ENCODE measurements around the gene KIF23.
A peak's percentile ranks its signal among the peaks of the same experiment; 100 is the strongest.
"Not testable (repeated sequence)": the region's sequence is repeated elsewhere in the genome, so short reads cannot be mapped to it uniquely, and the experiment has no call there.

KIF23 gene

DNA sequence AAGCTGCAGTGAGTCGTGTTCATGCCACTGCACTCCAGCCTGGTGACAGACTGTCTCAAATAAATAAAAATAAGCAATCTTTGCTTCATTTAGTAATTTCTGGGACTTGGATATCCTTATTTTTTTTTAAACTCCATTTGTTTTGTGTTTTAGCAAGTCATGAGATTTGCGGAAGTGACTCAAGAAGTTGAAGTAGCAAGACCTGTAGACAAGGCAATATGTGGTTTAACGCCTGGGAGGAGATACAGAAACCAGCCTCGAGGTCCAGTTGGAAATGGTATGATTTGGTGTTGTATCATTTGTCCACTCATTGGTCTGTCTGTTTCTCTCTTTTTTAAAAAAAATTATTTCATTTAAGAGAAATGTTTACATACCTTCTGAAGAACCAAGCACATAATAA, 21.8 kb downstream of the KIF23 start:
- DNase-seq (ENCODE audit: low spot score), result no peak

DNA sequence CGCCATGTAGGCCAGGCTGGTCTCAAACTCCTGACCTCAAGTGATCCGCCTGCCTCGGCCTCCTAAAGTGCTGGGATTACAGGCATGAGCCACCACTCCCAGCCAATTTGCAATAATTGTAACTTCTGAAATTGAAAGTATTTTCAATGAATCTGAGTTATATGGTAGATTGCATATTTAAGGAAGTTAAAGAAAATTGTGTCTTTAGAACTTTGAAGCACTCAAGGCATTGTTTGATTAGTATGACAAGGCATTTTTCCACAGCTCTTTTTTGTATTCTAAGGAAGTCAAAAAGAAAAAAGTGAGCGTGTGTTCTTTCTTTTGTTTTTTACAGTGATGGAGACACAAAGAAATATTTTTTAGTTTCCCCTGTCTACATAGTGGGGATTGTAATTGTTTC, 22.8 kb downstream of the KIF23 start:
- DNase-seq (ENCODE audit: low spot score), result no peak

DNA sequence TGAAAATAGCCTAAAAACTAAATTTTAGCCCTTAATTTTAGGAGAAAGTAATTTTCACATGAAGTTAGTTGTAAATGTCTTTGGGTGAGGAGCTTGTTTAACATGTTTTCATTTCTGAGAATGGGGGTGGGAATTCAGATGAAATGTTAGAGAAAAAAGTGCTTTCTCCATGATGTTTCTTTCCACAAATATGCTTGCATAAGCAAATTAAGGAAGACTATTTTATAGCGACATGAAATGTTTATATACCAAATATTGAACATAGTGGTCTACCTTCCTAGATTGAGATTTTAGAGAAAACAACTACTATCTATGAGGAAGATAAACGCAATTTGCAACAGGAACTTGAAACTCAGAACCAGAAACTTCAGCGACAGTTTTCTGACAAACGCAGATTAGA, 25.5 kb downstream of the KIF23 start:
- DNase-seq (ENCODE audit: low spot score), result no peak

DNA sequence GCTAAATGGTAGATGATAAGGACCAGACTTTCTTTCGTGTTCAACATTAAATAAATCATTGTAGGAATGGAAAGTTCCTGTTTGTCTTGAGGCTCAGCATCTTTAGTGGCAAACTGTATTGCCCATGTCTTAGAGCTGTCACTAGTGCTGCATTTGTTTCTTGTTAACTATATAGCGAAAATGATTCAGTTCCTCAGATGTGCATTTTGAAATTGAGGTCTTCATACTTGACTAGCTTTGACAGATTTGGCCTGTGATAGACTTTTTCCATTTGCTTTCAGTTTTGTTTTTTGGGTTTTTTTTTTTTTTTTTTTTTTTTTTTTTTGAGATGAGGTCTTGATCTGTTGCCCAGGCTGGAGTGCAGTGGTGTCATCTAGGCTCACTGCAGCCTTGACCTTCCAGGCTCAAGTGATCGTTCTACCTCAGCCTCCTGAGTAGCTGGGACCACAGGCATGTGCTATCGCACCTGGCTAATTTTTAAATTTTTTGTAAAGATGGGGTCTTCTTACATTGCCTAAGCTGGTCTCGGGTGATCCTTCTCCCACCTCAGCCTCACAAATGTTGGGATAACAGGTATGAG, 29.0 kb downstream of the KIF23 start:
- DNase-seq (ENCODE audit: low spot score), result no peak

DNA sequence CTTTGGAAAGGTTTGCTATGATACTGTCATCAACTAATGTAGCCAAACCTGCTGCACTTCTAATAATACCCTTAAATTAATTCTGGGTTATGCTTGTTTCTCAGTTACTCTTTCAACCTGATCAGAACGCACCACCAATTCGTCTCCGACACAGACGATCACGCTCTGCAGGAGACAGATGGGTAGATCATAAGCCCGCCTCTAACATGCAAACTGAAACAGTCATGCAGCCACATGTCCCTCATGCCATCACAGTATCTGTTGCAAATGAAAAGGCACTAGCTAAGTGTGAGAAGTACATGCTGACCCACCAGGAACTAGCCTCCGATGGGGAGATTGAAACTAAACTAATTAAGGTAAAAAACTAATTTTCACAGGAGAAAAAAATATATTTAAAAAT, 30.5 kb downstream of the KIF23 start:
- no peak for DNase-seq (ENCODE audit: low spot score)

DNA sequence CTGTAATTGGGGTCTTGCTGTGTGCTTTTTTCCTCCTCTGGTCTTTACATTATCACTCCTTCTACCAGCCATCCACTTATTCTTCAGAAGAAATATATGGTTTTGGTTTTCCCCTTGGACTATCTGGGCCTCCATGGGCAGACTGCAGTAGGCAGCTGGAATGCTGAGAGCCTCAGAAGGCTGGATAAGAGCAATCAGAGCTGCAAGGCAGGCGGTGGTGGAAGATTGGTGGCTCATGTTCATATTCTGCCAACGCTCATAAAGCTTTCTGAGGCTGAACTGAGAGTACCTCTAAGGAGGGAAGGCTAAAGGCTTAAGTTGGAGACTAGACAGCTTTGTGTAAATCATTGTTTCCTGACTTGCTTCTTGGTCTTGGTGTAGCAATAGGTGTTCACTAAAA, 32.8 kb downstream of the KIF23 start:
- DNase-seq (ENCODE audit: low spot score), result no peak

DNA sequence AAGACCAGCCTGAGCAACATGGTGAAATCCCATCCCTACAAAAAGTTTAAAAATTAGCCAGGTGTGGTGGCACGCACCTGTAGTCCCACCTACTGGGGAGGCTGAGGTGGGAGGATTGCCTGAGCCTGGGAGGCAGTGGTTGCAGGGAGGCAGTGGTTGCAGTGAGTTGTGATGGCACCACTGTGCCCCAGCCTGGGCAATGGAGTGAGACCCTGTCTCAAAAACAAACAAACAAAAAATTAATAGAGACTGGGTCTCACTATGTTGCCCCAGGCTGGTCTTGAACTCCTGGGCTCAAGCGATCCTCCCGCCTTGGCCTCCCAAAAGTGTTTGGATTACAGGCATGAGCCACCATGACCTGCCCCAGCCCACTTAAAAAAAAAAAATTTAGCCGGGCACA, 36.1 kb downstream of the KIF23 start:
- not testable (repeated sequence) for DNase-seq (ENCODE audit: low spot score)

DNA sequence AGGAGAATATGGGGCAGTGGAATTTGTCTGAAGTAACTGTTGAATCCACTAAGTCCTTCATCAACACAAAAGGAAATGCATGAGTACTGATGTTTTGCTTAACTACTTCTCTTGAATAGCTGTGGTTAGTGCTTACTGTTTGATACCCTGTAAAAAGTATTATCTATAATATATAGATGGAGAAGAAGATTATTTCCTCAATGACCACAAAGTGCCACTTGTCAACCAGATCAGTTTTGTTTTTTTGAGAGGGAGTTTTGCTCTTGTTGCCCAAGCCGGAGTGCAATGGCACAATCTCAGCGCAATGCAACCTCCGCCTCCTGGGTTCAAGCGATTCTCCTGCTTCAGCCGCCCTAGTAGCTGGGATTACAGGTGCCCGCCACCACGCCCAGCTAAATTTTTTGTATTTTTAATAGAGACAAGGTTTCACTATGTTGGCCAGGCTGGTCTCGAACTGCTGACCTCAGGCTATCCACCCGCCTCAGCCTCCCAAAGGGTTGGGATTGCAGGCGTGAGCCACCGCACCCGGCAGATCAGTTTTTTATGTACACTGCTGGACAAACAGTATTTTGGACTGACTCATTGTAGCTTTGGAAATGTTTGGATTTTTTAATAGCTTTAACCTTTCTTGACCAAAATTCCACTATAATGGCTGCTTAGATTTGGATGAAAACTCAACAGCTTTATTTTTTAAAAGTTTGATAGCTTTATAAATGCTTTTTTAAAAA, 37.0 kb downstream of the KIF23 start:
- no peak for DNase-seq (ENCODE audit: low spot score)

DNA sequence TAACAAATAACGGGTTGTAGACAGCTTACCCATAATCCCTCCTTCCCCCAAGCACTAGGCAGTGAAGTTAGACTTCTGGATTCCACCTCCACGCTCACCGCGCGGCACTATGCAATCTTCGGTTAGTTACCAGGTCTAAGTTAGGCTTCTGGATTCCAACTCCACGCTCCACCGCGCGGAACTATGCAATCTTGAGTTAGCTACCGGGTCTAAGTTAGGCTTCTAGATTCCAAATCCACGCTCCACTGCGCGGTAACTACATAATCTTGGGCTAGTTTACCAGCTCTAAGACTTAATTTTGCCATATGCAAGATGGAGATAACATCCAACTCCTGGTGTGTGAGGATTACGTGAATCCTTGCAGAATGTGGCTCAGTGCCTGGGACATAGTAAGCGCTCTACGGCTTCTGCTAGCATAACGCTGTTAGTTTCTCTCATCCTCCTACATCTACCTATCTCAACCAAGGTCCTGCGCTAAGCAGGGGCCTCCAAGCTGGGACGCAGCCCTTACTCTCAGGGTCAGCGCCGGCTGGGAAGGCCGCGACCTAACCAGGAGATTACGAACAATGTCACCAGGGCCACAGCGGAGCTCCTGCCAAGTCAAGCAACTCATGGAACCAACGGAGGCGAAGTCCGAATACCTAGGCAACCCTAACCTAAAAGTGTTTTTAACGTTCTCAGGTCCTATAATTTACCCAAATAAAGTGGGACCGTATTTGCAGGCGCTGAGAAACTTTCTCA, 38.0 kb downstream of the KIF23 start:
- DNase-seq (ENCODE audit: low spot score), result no peak

DNA sequence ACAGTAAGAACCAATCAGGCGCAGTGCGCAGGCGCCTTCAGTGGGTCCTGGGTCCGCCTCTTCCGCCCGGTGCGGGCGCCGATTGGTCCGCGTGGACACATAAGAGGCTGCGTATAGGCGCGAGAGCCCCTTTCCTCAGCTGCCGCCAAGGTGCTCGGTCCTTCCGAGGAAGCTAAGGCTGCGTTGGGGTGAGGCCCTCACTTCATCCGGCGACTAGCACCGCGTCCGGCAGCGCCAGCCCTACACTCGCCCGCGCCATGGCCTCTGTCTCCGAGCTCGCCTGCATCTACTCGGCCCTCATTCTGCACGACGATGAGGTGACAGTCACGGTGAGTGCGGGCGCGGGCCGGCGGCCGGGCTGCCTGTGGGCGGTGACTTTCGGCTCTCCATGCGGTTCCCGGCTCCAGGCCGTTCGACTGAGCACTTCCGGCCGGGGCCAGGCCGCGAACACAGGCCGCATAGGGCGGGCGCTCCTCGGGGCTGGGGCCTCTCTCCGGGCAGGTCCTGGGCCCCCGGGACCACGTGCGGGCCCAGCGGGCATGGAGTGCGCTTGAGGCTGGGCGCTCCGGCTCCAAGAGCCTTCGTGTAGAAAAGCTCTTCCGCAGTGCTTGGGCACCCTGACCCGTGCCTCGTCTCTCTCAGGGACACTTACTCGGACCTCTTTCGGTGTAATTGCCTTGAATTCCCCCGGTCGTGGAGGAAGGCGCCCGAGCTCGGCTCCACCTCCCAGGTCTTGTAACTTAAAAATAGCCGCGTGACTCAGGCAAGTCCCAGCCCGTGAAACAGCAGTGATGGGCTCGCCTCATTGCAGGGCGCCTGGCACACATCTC, 38.8 kb downstream of the KIF23 start, which contains the start of gene RPLP1:
Gene RPLP1, plus strand, starts transcription at position 127 of the 830 bp plus-strand sequence. Its CDS starts 131 bp downstream, at position 258.
- peak; percentile 91 for DNase-seq (ENCODE audit: low spot score)

DNA sequence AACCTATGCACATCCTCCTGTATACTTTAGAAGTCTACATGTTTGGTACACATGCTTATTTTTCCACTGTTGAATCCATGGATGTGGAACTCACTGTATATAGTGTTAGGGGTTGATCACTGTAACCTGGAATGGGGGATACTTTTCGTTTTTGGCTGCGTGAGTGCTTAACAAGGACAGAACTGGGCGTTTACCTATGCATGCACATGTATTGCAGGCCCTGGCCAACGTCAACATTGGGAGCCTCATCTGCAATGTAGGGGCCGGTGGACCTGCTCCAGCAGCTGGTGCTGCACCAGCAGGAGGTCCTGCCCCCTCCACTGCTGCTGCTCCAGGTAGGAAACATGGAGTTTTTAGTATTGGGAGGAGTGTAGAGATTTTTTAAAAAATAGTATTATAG, 40.8 kb downstream of the KIF23 start:
- no peak for DNase-seq (ENCODE audit: low spot score)

DNA sequence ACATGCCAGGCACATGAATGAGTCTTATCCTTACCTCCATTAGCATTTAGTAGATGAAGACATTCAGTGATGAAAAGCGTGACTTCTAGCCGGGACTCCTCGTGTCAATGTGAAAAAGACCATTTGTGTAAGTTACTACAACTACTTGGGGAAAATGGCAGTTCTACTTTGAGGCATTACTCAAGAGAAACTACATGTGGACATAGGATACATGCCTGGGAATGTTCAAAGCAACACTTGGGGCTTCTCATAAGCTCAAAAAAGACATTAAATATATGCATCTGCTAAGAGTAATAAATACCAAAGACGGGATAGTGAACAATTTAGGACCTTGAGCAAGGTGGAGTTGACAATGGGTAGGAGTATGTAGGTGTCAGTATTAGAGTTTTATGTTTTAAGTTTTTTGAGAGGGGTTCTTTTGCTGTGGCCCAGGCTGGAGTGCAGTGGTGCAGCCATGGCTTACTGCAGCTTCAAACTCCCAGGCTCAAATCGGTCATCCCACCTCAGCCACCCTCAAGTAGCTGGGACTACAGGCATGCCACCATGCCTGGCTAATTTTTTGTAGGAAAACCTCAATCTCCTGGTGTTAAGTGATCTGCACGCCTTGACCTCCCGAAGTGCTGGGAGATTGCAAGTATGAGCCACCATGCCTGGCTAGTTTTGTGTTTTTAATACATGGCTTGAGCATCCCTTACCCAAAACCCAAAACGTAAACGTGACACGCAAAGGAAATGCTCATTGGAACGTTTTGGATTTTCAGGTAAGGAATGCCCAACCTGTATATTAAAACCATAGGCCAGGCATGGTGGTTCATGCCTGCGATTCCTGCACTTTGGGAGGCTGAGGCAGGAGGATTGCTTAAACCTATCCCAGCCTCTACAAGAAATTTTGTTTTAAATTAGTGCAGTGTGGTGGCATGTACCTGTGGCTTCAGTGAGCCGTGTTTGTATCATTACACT, 42.3 kb downstream of the KIF23 start:
- no peak for DNase-seq (ENCODE audit: low spot score)

DNA sequence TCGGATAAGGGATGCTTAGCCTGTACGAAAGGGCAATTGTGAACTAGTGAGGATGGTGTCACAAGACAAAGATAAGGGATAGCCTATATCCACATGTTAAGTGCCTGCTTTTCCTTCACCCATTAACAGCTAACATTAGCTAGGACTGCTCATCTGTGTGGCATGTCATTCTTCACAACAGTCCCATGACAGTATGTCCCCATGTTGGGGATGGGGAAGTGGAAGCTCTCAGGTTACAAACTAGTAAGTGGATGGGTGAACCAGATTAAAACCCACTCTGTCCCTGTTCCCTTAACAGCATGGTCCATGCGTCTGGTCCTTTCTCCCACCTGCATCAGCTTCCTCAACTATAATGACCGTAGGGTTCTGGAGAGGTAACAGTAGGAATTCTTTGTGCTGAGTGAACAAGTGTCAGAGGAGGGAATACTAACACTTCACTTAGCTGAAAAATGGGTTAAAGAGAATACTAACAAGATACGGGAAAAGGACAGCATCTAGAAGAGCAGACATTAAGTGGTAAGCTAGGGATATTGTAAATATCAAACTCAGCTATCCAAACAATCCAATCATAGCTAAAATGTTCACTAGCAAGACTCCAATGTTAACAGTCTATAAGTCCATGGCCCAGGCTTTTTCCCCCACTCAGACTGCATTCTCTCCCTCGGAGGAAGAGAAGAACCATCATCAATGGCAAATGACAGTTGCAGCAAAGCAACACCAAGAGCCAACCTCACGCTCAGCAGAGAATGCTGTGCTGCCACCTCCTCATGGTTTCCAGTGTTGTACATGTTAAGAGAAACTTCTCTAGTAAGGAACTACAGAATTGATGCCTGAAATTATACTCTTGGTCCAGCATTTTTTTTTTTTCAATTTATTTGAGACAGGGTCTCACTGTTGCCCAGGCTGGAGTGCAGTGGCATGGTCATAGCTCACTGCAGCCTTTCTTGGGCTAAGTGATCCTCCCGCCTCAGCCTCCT, 43.4 kb downstream of the KIF23 start:
- DNase-seq (ENCODE audit: low spot score), result no peak

DNA sequence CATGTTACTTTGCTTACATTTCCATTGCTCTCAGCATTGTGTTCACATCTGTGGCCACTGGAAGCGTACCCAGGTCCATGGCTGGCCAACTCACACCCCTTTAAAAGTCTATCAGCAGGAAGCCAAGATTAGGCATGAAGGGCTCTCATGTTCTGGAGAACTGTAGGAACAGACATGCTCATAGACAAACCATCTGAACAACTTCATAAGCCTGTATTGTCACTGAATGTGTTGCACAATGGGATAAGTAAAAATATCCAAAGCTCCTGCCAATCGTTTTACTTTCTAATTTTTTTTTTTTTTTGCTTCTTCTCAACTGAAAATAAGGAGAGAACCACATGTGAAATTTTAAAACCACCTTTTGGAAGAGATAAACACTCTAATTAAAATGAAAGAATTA, 44.9 kb downstream of the KIF23 start:
- DNase-seq (ENCODE audit: low spot score), result no peak

DNA sequence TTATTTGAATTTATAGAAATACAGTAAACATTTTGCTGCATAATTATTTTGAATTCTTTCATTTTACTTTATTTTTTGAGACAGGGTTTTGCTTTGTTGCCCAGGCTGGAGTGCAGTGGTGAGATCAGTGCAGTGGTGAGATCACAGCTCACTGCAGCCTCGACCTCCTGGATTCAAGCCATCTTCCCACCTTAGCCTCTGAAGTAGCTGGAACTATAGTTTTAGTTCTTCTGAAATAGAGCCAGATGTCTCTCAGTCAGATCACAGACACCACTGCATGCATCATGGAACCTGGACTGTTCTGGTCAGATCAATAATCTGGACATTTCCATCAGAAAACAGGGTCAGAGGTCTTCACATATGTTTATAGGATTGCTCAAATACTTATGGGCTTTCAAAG, 46.3 kb downstream of the KIF23 start:
- no peak for DNase-seq (ENCODE audit: low spot score)

DNA sequence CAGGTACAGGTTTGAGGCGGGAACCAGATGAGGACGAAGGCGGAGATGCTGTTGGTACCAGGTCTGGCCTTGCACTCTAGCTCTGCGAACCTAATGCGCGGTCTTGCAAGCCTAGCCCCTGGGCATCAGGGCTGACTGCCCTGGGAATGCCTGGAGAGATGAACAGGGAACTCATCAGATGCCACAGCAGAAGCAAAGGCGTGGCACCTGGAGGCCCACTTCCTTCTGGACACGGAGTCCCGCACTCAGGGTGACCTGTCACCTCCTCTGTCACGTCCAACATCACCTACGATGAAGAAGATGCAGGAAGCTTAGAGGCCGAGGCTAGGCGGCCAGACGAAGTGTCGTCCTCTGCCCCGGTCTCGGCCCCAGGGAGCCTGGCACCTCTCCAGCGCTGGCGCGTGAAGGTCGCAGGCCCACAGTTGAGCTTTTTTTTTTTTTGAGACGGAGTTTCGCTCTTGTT, 47.9 kb downstream of the KIF23 start:
- no peak for DNase-seq (ENCODE audit: low spot score)

DNA sequence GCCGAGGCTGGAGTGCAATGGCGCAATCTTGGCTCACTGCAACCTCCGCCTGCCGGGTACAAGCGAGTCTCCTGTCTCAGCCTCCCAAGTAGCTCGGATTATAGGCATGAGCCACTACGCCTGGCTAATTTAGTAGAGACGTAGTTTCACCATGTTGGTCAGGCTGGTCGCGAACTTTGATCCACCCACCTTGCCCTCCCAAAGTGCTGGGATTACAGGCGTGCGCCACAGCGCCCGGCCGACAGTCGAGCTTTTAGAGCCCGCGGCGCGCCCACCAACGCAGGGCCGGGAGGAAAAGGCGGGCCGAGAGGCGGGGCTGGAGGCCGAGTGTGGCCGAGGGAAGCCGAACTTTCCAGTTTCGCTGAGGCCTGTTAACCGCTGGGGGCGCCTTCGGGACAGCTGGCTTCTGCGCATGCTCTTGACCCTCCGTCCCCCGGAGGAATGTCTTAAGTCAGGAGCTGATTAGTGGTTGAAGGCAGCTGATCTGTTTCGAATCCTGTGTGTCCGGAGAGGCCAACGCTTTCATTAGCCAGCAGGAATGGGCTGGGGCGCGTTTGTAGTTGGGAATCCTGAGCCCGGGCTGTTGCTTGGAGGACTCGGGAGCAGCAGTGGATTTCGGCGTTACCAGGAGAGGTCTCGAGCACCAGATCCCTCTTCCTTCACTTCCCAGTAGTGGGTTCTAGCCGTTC, 48.5 kb downstream of the KIF23 start:
- peak; percentile 97 for DNase-seq (ENCODE audit: low spot score)

DNA sequence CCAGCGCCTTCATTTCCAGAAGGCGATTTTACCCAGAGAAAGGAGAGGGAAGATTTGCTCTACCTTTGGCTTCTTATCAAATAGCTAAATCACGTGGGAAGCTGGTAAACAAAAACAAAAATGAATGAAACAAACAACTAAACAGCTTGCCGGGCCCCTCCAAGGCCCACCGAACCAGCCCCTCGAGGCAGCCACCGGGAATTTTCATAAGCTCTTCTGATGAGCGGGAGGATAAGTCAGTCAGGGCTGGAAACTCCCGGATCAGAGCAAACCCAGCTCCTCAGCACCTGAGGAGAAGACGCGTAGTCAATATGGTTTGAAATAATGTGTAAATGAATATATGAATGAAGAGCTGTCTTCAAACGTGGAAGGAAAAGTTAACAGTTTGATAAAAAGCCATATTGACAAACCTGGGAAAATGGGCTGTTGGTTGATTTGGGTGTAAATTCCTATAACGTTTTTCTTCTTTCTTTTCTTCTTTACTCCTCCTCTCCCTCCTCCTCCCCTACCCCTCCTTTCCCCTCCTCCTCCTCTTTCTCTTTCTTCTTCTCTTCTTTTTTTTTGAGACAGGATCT, 49.1 kb downstream of the KIF23 start:
- no peak for DNase-seq (ENCODE audit: low spot score)

DNA sequence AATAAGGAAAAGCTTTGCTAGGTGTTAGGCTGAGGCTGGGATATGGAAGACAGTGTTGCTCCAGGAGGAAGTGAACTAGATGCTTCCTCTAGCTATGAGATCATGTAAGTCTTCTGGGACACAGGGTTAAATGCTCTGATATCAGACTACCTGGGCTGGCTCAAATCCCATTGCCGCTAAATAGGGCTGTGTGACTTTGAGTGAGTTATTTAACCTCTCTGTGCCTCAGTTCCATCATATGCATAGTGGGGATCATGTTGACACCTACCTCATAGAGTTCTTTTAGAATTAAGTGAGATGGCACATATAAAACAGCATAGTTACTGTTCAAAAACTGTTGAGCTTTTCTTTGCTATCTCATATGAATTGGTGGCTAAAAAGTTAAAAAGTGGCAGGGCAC, 51.1 kb downstream of the KIF23 start:
- no peak for DNase-seq (ENCODE audit: low spot score)

Data from COLO829 (cell line).